Natural killer cell (primary cell): ENCODE results near the gene MAN1A1. TPM values are rescaled to one million over a fixed set of nuclear protein-coding genes. Genes with fewer than 3 reads are reported as not detected.

ENCODE experiments used
- ATAC-seq, 3 donors: fragments of 150-1000 bp in 2 of 3; fragments of 200-7000 bp in 1 of 3; cut with Tn5 transposase; 1 replicate in 1 of 3; 2 replicates in 2 of 3; pipeline ENCODE4 v1.10.0; 2021; ENCODE audit warnings: mild to moderate bottlenecking in 2 of 3, moderate library complexity in 2 of 3
- DNase-seq, 2 donors: peaks; one replicate each; pipeline versions ENCODE4 v3.0.0 to v3.0.0-alpha.2; 2013 to 2021; ENCODE audit warnings: mixed read lengths in 1 of 2
- H3K27ac ChIP-seq: one replicate; pipeline ENCODE4 v1.5.1; 2013; ENCODE audit warnings: mild to moderate bottlenecking, low read length
- H3K27me3 ChIP-seq: one replicate; pipeline ENCODE4 v1.6.1; 2013; ENCODE audit warnings: low read length; ENCODE audit not compliant: control insufficient read depth, insufficient read depth
- H3K36me3 ChIP-seq: one replicate; pipeline ENCODE4 v1.6.1; 2013; ENCODE audit warnings: low read length; ENCODE audit not compliant: control insufficient read depth, insufficient read depth
- H3K4me1 ChIP-seq: one replicate; pipeline ENCODE4 v1.6.1; 2013; ENCODE audit warnings: low read length; ENCODE audit not compliant: control insufficient read depth, insufficient read depth
- H3K4me3 ChIP-seq: one replicate; pipeline ENCODE4 v1.5.1; 2013; ENCODE audit warnings: low read length
- H3K9me3 ChIP-seq: one replicate; pipeline ENCODE4 v1.6.1; 2013; ENCODE audit warnings: low read length; ENCODE audit not compliant: control insufficient read depth, insufficient read depth
- H3K27ac Mint-ChIP-seq, 2 donors: one replicate each; pipeline ENCODE4 v1.8.0; 2022; ENCODE audit warnings: mild to moderate bottlenecking in 2 of 2, mixed read lengths in 2 of 2, moderate library complexity in 1 of 2
- H3K27me3 Mint-ChIP-seq, 2 donors: one replicate each; pipeline ENCODE4 v1.8.0; 2022; ENCODE audit warnings: low read depth in 2 of 2, mixed read lengths in 2 of 2
- H3K36me3 Mint-ChIP-seq: one replicate; pipeline ENCODE4 v1.8.0; 2022; ENCODE audit warnings: mixed read lengths
- H3K4me1 Mint-ChIP-seq, 2 donors: one replicate each; pipeline ENCODE4 v1.8.0; 2022; ENCODE audit warnings: mixed read lengths in 2 of 2
- H3K4me3 Mint-ChIP-seq: one replicate; pipeline ENCODE4 v1.8.0; 2022; ENCODE audit warnings: mild to moderate bottlenecking, moderate library complexity, mixed read lengths
- H3K9me3 Mint-ChIP-seq, 2 donors: one replicate each; pipeline ENCODE4 v1.8.0; 2022; ENCODE audit warnings: mixed read lengths in 2 of 2
- CTCF ChIP-seq: fragments of 200-600 bp; IDR thresholded peaks from one replicate; pipeline ENCODE4 v1.8.0; 2022; ENCODE audit warnings: antibody characterized with exemption
- WGBS: methylation state at CpG from one replicate; pipeline ENCODE4 v1.1.7; 2013; ENCODE audit warnings: missing lambda C conversion rate; ENCODE audit not compliant: insufficient coverage; 5-methylcytosine and 5-hydroxymethylcytosine counted together
- intact Hi-C: fragments of 100-400 bp; cut with micrococcal nuclease; formaldehyde crosslinking; loops from one replicate; pipeline ENCODE4 v1.14.2; 2022
- total RNA-seq, 4 donors: library from RNA; stranded (reverse); fragments of 120-200 nt in 1 of 4; gene quantifications; one replicate each; pipeline versions ENCODE4 v1.2.3 to v1.2.4, GENCODE V29; 2013 to 2022

Gene MAN1A1
- total RNA-seq, 3 donors from 2014 or later (not counting 1 experiment from before 2014, with no cell fraction given), result 45.6 to 54.6 (median 53.6) TPM

GRCh38 chr6:119278625-119279024 is 70.9 kb downstream of the MAN1A1 start:
- no peak overlapping the region for H3K27ac ChIP-seq
- H3K9me3 ChIP-seq, result no peaks in the 10 kb centered on the region
- TF ChIP-seq CTCF, result no peak
- Mint-ChIP-seq H3K4me1 (peaks cover 12 to 15% of the 10 kb centered on the region in 2 donors), H3K9me3 (no peaks in the 10 kb centered on the region), H3K36me3 (no peaks in the 10 kb centered on the region), H3K4me3 (no peak overlapping the region), H3K27me3 (no peaks in the 10 kb centered on the region), H3K27ac (no peak overlapping the region)
- 96% methylated on average over 1 of the region's 2 CpGs for WGBS
- H3K27me3 ChIP-seq, result no peaks in the 10 kb centered on the region
- no peaks in the 10 kb centered on the region for H3K36me3 ChIP-seq
- H3K4me3 ChIP-seq, result no peak overlapping the region
- intact Hi-C loops, result no loop called here
- H3K4me1 ChIP-seq, result no peaks in the 10 kb centered on the region
- DNase-seq, result no peak
- ATAC-seq, result no peak

GRCh38 chr6:119277052-119277451 is 72.5 kb downstream of the MAN1A1 start:
- Mint-ChIP-seq H3K4me1 (peaks cover 4 to 12% of the 10 kb centered on the region in 2 donors), H3K27ac (no peak overlapping the region), H3K27me3 (no peaks in the 10 kb centered on the region), H3K36me3 (no peaks in the 10 kb centered on the region), H3K4me3 (no peak overlapping the region), H3K9me3 (no peaks in the 10 kb centered on the region)
- Histone ChIP-seq H3K27me3 (no peaks in the 10 kb centered on the region), H3K36me3 (no peaks in the 10 kb centered on the region), H3K4me3 (no peak overlapping the region), H3K27ac (no peak overlapping the region), H3K4me1 (no peaks in the 10 kb centered on the region), H3K9me3 (no peaks in the 10 kb centered on the region)
- intact Hi-C loops, result no loop called here
- WGBS, result no CpG with 5 or more reads among the region's 2 CpGs
- ATAC-seq (no peak), DNase-seq (no peak)
- no peak for TF ChIP-seq CTCF

- Mint-ChIP-seq H3K27me3 (no peaks in the 10 kb centered on the region), H3K4me1 (peaks cover 1 to 9% of the 10 kb centered on the region in 2 donors), H3K9me3 (no peaks in the 10 kb centered on the region), H3K27ac (no peak overlapping the region), H3K36me3 (peaks cover under 1% of the 10 kb centered on the region), H3K4me3 (no peak overlapping the region)
- Histone ChIP-seq H3K36me3 (no peaks in the 10 kb centered on the region), H3K4me3 (no peak overlapping the region), H3K27me3 (no peaks in the 10 kb centered on the region), H3K27ac (no peak overlapping the region), H3K9me3 (no peaks in the 10 kb centered on the region), H3K4me1 (no peaks in the 10 kb centered on the region)
- TF ChIP-seq CTCF, result no peak
- intact Hi-C loops, result no loop called here
- ATAC-seq (no peak), DNase-seq (no peak)
- 100% methylated on average over 1 of the region's 2 CpGs for WGBS
Measured at GRCh38 chr6:119276211-119276610, 73.3 kb downstream of the MAN1A1 start.

GRCh38 chr6:119274197-119274595 is 75.4 kb downstream of the MAN1A1 start:
- H3K4me1 Mint-ChIP-seq, result peaks cover 0 to 9% of the 10 kb centered on the region in 2 donors
- Histone ChIP-seq H3K9me3 (no peaks in the 10 kb centered on the region), H3K27ac (no peak overlapping the region), H3K36me3 (peaks cover 2% of the 10 kb centered on the region), H3K4me3 (no peak overlapping the region), H3K4me1 (no peaks in the 10 kb centered on the region), H3K27me3 (no peaks in the 10 kb centered on the region)
- H3K27me3 Mint-ChIP-seq, result no peaks in the 10 kb centered on the region
- no peak overlapping the region for H3K4me3 Mint-ChIP-seq
- H3K27ac Mint-ChIP-seq, result no peak overlapping the region
- ATAC-seq, result no peak
- no peak for DNase-seq
- no peak for TF ChIP-seq CTCF
- H3K9me3 Mint-ChIP-seq, result peaks cover 0 to 7% of the 10 kb centered on the region in 2 donors
- WGBS, result no CpG with 5 or more reads among the region's 2 CpGs
- intact Hi-C loops, result no loop called here
- H3K36me3 Mint-ChIP-seq, result peaks cover 9% of the 10 kb centered on the region
